Measurements from ENCODE around the gene RAP2B. TPM values are rescaled to one million over a fixed set of nuclear protein-coding genes. Genes with fewer than 3 reads are reported as not detected.

The RAP2B gene
- total RNA-seq, 4 donors from 2014 or later = 1.5 to 2.0 (median 1.7) TPM

GRCh38 chr3:153163393-153163724 lies 1.3 kb downstream of the RAP2B start:
- no peaks in the 10 kb centered on the region for H3K27me3 ChIP-seq
- H3K27ac ChIP-seq = peak overlapping the region; percentile 66 to 88 (median 80)
- no peaks in the 10 kb centered on the region for H3K9me3 ChIP-seq
- DNase-seq (no peak), ATAC-seq (no peak)
- H3K4me1 ChIP-seq = peaks cover 19% of the 10 kb centered on the region in 2 donors
- in situ Hi-C loops (cut with MboI; ENCODE audit: low sequenced_read_pairs in 4 of 4) = no loop called here
- no peaks in the 10 kb centered on the region for H3K36me3 ChIP-seq
- intact Hi-C loops (cut with DNase I; ENCODE audit: low total_unique reads) = loop anchor here (10.0 kb wide), 1 partner anchor 1161 kb away; the partner anchor contains the start of gene DHX36
- H3K4me3 ChIP-seq = peak overlapping the region; percentile 76 to 88 (median 81)
- TF ChIP-seq CTCF (IDR thresholded peaks at IDR 0.05 in 4 of 5, conservative IDR thresholded peaks at IDR 0.05 in 1 of 5) (no peak), POLR2A (IDR thresholded peaks at IDR 0.05) (no peak)

GRCh38 chr3:153163756-153164550 lies 1.9 kb downstream of the RAP2B start:
- Histone ChIP-seq H3K36me3 (no peaks in the 10 kb centered on the region), H3K4me3 (peak overlapping the region; percentile 76 to 88 (median 81)), H3K27ac (peak overlapping the region in 1 of 4 donors; percentile 13), H3K4me1 (peaks cover 19% of the 10 kb centered on the region in 2 donors), H3K27me3 (no peaks in the 10 kb centered on the region), H3K9me3 (no peaks in the 10 kb centered on the region)
- ATAC-seq (no peak), DNase-seq (no peak)
- intact Hi-C loops (cut with DNase I; ENCODE audit: low total_unique reads) = loop anchor here (10.0 kb wide), 1 partner anchor 1161 kb away; the partner anchor contains the start of gene DHX36
- in situ Hi-C loops (cut with MboI; ENCODE audit: low sequenced_read_pairs in 4 of 4) = no loop called here
- no peak for TF ChIP-seq POLR2A (IDR thresholded peaks at IDR 0.05)
- no peak for TF ChIP-seq CTCF (IDR thresholded peaks at IDR 0.05 in 4 of 5, conservative IDR thresholded peaks at IDR 0.05 in 1 of 5)

GRCh38 chr3:153165261-153165681 lies 3.2 kb downstream of the RAP2B start:
- Histone ChIP-seq H3K27ac (no peak overlapping the region), H3K27me3 (no peaks in the 10 kb centered on the region), H3K4me3 (peak overlapping the region in 1 of 4 donors; percentile 8), H3K36me3 (no peaks in the 10 kb centered on the region), H3K4me1 (peaks cover 19% of the 10 kb centered on the region in 2 donors), H3K9me3 (no peaks in the 10 kb centered on the region)
- intact Hi-C loops (cut with DNase I; ENCODE audit: low total_unique reads) = loop anchor here (10.0 kb wide), 1 partner anchor 1160 kb away; the partner anchor contains the start of gene DHX36
- DNase-seq = no peak
- no peak for ATAC-seq
- in situ Hi-C loops (cut with MboI; ENCODE audit: low sequenced_read_pairs in 4 of 4) = no loop called here
- TF ChIP-seq CTCF (IDR thresholded peaks at IDR 0.05 in 4 of 5, conservative IDR thresholded peaks at IDR 0.05 in 1 of 5) (no peak), POLR2A (IDR thresholded peaks at IDR 0.05) (no peak)

- DNase-seq = no peak
- ATAC-seq = no peak
- intact Hi-C loops (cut with DNase I; ENCODE audit: low total_unique reads) = loop anchor here (10.0 kb wide), 1 partner anchor 1159 kb away; the partner anchor contains the start of gene DHX36
- no peak overlapping the region for H3K27ac ChIP-seq
- H3K4me1 ChIP-seq = peaks cover 19% of the 10 kb centered on the region in 2 donors
- in situ Hi-C loops (cut with MboI; ENCODE audit: low sequenced_read_pairs in 4 of 4) = no loop called here
- H3K36me3 ChIP-seq = no peaks in the 10 kb centered on the region
- TF ChIP-seq CTCF (IDR thresholded peaks at IDR 0.05 in 4 of 5, conservative IDR thresholded peaks at IDR 0.05 in 1 of 5) (no peak), POLR2A (IDR thresholded peaks at IDR 0.05) (no peak)
- H3K27me3 ChIP-seq = no peaks in the 10 kb centered on the region
- H3K4me3 ChIP-seq = no peak overlapping the region
- no peaks in the 10 kb centered on the region for H3K9me3 ChIP-seq
Measured at GRCh38 chr3:153166206-153166605, 4.2 kb downstream of the RAP2B start.

Data from gastrocnemius medialis (tissue), 4 donors.